ENCODE results near the gene GSG1L. TPM values are rescaled to one million over a fixed set of nuclear protein-coding genes. Genes with fewer than 3 reads are reported as not detected.
"Not testable (repeated sequence)": the region's sequence is repeated elsewhere in the genome, so short reads cannot be mapped to it uniquely, and the experiment has no call there.

Gene GSG1L
- total and polyA plus RNA-seq, 9 of the 15 experiments (the other 6 are each of a cell fraction or from before 2014, with no cell fraction given) = not detected

DNA sequence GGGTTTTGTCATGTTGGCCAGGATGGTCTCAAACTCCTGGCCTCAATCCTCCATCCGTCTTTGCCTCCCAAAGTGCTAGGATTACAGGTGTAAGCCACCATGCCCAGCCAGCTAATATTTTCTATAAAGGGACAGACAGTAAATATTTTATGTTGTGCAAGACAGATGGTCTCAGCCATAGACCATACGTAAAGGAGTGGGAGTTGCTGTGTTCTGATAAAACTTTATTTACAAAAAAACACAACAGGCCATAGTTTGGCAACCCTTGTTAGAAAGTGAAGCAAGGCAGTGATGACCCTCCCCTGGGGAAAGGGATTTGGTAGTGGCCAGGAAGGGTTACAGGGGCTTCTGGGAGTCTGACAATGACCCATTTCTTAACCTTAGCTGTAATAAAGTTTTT is 119.7 kb downstream of the GSG1L start:
- no TSS peak for BruUV-seq (replicated peaks)
- Histone ChIP-seq H3K9ac (ENCODE audit: insufficient read depth in 1 of 2, low read depth in 2 of 2, low read length in 2 of 2) (no peak overlapping the region), H2AFZ (ENCODE audit: low read depth, low read length) (no peak overlapping the region), H3K36me3 (ENCODE audit: control insufficient read depth, insufficient read depth, low read length) (no peaks in the 10 kb centered on the region), H3K9me1 (ENCODE audit: control insufficient read depth, insufficient read depth, low read length) (no peaks in the 10 kb centered on the region), H3K27ac (ENCODE audit: extremely low read depth, low read depth, low read length) (no peak overlapping the region), H3K9me3 (replicated peaks; ENCODE audit: control insufficient read depth, insufficient read depth, low read depth, low read length) (no peaks in the 10 kb centered on the region), H3K27me3 (ENCODE audit: control insufficient read depth in 2 of 2, insufficient read depth in 2 of 2, low read length in 2 of 2) (peaks cover 2 to 21% of the 10 kb centered on the region in 2 experiments; a peak in 3 of 5 replicates), H3K4me1 (replicated peaks in 1 of 2; ENCODE audit: control insufficient read depth in 2 of 2, insufficient read depth in 2 of 2, low read length in 2 of 2) (no peaks in the 10 kb centered on the region), H3K79me2 (ENCODE audit: control insufficient read depth, insufficient read depth, low read length) (no peaks in the 10 kb centered on the region), H3K4me3 (no peak overlapping the region), H3K4me2 (ENCODE audit: insufficient read depth, low read length) (no peak overlapping the region), H4K20me1 (replicated peaks; ENCODE audit: control insufficient read depth, insufficient read depth, low read length) (no peaks in the 10 kb centered on the region)
- ATAC-seq (no peak), FAIRE-seq (no peak), DNase-seq (ENCODE audit: extremely low read depth in 1 of 4, low spot score in 3 of 4) (no peak)
- ChIA-PET CTCF (ENCODE audit: low intra/inter-chr PET ratio) (no interaction called here), POLR2A (interaction anchor here (0.6 kb wide), 1 partner anchor 60 kb away, joined by 3 read pairs; no protein-coding TSS in a partner anchor)
- WGBS (ENCODE audit: insufficient coverage, low coverage, missing lambda C conversion rate) = 0% methylated on average over 2 of the region's 2 CpGs
- intact Hi-C loops (cut with micrococcal nuclease) (no loop called here), in situ Hi-C loops (cut with MboI) (no loop called here)
- TF ChIP-seq, protein P1, sequence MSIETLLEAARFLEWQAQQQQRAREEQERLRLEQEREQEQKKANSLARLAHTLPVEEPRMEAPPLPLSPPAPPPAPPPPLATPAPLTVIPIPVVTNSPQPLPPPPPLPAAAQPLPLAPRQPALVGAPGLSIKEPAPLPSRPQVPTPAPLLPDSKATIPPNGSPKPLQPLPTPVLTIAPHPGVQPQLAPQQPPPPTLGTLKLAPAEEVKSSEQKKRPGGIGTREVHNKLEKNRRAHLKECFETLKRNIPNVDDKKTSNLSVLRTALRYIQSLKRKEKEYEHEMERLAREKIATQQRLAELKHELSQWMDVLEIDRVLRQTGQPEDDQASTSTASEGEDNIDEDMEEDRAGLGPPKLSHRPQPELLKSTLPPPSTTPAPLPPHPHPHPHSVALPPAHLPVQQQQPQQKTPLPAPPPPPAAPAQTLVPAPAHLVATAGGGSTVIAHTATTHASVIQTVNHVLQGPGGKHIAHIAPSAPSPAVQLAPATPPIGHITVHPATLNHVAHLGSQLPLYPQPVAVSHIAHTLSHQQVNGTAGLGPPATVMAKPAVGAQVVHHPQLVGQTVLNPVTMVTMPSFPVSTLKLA (conservative IDR thresholded peaks at IDR 0.05) = no peak
- TF ChIP-seq, protein P2, sequence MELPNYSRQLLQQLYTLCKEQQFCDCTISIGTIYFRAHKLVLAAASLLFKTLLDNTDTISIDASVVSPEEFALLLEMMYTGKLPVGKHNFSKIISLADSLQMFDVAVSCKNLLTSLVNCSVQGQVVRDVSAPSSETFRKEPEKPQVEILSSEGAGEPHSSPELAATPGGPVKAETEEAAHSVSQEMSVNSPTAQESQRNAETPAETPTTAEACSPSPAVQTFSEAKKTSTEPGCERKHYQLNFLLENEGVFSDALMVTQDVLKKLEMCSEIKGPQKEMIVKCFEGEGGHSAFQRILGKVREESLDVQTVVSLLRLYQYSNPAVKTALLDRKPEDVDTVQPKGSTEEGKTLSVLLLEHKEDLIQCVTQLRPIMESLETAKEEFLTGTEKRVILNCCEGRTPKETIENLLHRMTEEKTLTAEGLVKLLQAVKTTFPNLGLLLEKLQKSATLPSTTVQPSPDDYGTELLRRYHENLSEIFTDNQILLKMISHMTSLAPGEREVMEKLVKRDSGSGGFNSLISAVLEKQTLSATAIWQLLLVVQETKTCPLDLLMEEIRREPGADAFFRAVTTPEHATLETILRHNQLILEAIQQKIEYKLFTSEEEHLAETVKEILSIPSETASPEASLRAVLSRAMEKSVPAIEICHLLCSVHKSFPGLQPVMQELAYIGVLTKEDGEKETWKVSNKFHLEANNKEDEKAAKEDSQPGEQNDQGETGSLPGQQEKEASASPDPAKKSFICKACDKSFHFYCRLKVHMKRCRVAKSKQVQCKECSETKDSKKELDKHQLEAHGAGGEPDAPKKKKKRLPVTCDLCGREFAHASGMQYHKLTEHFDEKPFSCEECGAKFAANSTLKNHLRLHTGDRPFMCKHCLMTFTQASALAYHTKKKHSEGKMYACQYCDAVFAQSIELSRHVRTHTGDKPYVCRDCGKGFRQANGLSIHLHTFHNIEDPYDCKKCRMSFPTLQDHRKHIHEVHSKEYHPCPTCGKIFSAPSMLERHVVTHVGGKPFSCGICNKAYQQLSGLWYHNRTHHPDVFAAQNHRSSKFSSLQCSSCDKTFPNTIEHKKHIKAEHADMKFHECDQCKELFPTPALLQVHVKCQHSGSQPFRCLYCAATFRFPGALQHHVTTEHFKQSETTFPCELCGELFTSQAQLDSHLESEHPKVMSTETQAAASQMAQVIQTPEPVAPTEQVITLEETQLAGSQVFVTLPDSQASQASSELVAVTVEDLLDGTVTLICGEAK (IDR thresholded peaks at IDR 0.05) = peak; percentile 79
- TF ChIP-seq, protein P2 (CRISPR knock-in tag; IDR thresholded peaks at IDR 0.05) = peak; percentile 65; the same call in 1 of the 2 replicates
- TF ChIP-seq ZNF696 (CRISPR knock-in tag; conservative IDR thresholded peaks at IDR 0.05) = no peak

DNA sequence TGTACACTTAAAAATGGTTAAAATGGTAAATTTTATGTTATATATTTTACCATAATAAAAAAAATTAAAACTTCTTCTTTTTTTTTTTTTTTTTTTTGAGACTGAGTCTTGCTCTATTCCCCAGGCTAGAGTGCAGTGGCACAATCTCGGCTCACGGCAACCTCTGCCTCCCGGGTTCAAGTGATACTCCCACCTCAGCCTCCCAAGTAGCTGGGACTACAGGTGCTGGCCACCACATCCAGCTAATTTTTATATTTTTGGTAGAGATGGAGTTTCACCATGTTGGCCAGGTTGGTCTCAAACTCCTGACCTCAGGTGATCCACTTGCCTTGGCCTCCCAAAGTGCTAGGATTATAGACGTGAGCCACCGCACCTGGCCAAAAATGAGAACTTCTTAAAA is 121.4 kb downstream of the GSG1L start:
- H3K27ac ChIP-seq (ENCODE audit: extremely low read depth, low read depth, low read length); POLR2A ChIA-PET; H2AFZ ChIP-seq (ENCODE audit: low read depth, low read length); FAIRE-seq; CTCF ChIA-PET (ENCODE audit: low intra/inter-chr PET ratio); H3K9me1 ChIP-seq (ENCODE audit: control insufficient read depth, insufficient read depth, low read length); H3K4me3 ChIP-seq; H3K9ac ChIP-seq (ENCODE audit: insufficient read depth in 1 of 2, low read depth in 2 of 2, low read length in 2 of 2); H3K36me3 ChIP-seq (ENCODE audit: control insufficient read depth, insufficient read depth, low read length); H3K79me2 ChIP-seq (ENCODE audit: control insufficient read depth, insufficient read depth, low read length); intact Hi-C loops (cut with micrococcal nuclease); H4K20me1 ChIP-seq (replicated peaks; ENCODE audit: control insufficient read depth, insufficient read depth, low read length); H3K4me1 ChIP-seq (replicated peaks in 1 of 2; ENCODE audit: control insufficient read depth in 2 of 2, insufficient read depth in 2 of 2, low read length in 2 of 2); DNase-seq (ENCODE audit: extremely low read depth in 1 of 4, low spot score in 3 of 4); BruUV-seq (replicated peaks); H3K4me2 ChIP-seq (ENCODE audit: insufficient read depth, low read length); in situ Hi-C loops (cut with MboI); H3K9me3 ChIP-seq (replicated peaks; ENCODE audit: control insufficient read depth, insufficient read depth, low read depth, low read length); ATAC-seq: not testable (repeated sequence)
- peaks cover 0 to 17% of the 10 kb centered on the region in 2 experiments; a peak in 3 of 5 replicates for H3K27me3 ChIP-seq (ENCODE audit: control insufficient read depth in 2 of 2, insufficient read depth in 2 of 2, low read length in 2 of 2)
- WGBS (ENCODE audit: insufficient coverage, low coverage, missing lambda C conversion rate) = 15% methylated on average over 5 of the region's 5 CpGs

All from K562 (cell line).